ENCODE measurements around the gene MSANTD2.
A peak's percentile ranks its signal among the peaks of the same experiment; 100 is the strongest.

The MSANTD2 gene

DNA sequence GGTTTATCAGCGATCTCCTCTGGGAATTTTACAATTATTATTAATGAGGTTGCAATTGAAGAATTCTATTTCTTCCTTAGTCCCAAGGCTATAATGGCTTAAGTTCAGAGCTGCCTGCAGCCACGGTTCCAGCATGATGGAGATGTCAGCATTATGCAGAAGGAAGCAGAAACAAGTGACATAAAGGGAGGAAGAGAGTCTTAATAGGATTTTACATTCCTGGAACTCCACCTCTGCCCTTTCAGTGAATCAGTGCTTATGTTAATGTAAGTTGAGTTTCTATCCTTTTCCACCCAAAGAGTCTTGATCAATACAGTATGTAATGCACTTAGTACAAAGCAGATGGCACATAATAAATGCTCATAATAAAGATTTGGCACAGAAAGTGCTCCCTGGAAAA lies 72.1 kb downstream of the MSANTD2 start:
- Mint-ChIP-seq H3K27ac (no peak overlapping the region), H3K27me3 (ENCODE audit: low read depth) (peaks cover 45% of the 10 kb centered on the region), H3K9me3 (no peaks in the 10 kb centered on the region), H3K4me1 (peaks cover 20% of the 10 kb centered on the region), H3K36me3 (ENCODE audit: low read depth) (no peaks in the 10 kb centered on the region), H3K4me3 (no peak overlapping the region)
- TF ChIP-seq, protein P1, sequence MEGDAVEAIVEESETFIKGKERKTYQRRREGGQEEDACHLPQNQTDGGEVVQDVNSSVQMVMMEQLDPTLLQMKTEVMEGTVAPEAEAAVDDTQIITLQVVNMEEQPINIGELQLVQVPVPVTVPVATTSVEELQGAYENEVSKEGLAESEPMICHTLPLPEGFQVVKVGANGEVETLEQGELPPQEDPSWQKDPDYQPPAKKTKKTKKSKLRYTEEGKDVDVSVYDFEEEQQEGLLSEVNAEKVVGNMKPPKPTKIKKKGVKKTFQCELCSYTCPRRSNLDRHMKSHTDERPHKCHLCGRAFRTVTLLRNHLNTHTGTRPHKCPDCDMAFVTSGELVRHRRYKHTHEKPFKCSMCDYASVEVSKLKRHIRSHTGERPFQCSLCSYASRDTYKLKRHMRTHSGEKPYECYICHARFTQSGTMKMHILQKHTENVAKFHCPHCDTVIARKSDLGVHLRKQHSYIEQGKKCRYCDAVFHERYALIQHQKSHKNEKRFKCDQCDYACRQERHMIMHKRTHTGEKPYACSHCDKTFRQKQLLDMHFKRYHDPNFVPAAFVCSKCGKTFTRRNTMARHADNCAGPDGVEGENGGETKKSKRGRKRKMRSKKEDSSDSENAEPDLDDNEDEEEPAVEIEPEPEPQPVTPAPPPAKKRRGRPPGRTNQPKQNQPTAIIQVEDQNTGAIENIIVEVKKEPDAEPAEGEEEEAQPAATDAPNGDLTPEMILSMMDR (IDR thresholded peaks at IDR 0.05; ENCODE audit: unreplicated experiment in 3 of 3): no peak

DNA sequence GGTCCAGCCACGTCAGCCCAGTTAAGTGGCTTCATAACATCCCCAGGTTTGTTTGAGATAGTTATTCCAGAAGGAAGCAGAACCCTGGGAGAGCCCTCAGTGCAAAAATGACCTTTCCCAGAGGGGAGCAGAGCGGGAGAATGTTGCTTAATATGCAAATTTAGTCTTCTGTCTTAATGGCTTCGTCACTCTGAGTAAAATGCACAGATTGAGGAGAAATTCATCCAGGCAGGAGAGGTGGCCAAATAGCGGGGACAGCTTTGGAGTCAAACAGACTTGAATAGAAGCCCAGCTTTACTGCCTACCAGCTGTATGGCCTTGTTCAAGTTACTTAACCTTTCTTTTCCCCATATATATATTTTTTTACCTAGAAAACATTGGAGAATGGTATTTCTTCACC lies 72.7 kb downstream of the MSANTD2 start:
- Mint-ChIP-seq H3K4me1 (peaks cover 23% of the 10 kb centered on the region), H3K27ac (no peak overlapping the region), H3K4me3 (no peak overlapping the region), H3K27me3 (ENCODE audit: low read depth) (peaks cover 51% of the 10 kb centered on the region), H3K36me3 (ENCODE audit: low read depth) (no peaks in the 10 kb centered on the region), H3K9me3 (no peaks in the 10 kb centered on the region)
- TF ChIP-seq, protein P1 (IDR thresholded peaks at IDR 0.05; ENCODE audit: unreplicated experiment in 3 of 3): no peak

DNA sequence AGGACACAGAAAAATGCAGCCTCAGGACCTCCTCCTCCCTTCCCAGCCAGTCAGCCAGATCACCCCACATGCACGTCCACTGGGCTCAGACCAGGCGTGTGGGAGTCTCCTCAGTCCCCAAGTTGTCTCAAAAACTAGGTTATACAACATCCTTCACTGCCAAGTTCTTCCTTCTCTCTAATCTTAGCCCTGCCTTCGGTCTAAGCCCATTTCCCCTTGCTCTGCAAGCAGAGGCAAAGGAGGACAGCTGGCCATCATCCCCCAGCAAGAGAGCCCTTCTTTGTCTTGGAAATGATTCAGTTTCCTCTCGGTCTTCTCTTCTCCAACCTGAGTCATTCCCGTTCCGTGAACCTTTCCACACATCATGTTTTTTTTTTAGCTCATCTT lies 74.5 kb downstream of the MSANTD2 start:
- H3K4me3 Mint-ChIP-seq: peak overlapping the region in 2 of 3 experiments; percentile 3 to 29
- H3K27ac Mint-ChIP-seq: peak overlapping the region; percentile 52 to 89 (median 58)
- TF ChIP-seq, protein P1 (IDR thresholded peaks at IDR 0.05; ENCODE audit: unreplicated experiment in 3 of 3): no peak
- no peaks in the 10 kb centered on the region for H3K9me3 Mint-ChIP-seq
- H3K36me3 Mint-ChIP-seq (ENCODE audit: low read depth): no peaks in the 10 kb centered on the region
- H3K27me3 Mint-ChIP-seq (ENCODE audit: low read depth): peaks cover 64% of the 10 kb centered on the region
- peaks cover 23% of the 10 kb centered on the region for H3K4me1 Mint-ChIP-seq

DNA sequence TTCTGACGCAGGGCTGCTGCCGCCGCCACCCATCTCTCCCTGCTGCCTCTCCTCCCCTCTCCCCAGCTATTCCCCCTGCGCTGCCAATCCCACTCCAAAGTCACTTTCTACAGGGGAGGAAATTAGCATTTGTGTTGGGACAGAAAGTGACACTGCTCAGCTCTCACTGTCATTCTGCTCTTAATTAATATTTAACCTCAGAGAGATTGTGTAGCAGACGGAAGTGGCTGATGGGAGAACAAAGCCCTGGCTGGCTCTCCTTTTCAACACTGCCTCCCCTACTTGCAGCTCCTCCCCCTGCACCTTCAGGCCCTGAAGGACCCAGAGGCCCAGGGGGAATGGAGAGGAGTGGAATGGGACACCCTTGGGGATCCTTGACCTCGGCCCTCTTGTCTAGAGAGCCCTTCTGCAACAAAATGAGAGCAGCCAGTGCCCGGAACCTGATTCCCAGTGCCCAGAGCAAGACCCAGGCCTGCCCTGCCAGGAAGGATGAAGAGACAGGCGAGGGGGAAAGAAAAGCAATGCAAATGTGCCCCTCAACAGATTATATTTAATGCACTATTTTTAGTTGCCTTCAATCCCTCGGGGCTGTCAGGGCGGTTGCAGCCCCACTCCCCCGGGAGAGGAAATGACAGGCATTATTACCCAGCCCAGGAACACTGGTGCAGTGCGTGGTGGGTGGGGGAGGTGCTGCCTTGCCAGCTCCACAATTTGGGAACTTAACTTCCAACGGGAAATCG lies 75.1 kb downstream of the MSANTD2 start:
- Mint-ChIP-seq H3K4me3 (peak overlapping the region in 1 of 3 experiments; percentile 29), H3K27me3 (ENCODE audit: low read depth) (peaks cover 70% of the 10 kb centered on the region), H3K36me3 (ENCODE audit: low read depth) (no peaks in the 10 kb centered on the region), H3K4me1 (peaks cover 23% of the 10 kb centered on the region), H3K27ac (peak overlapping the region; percentile 58 to 89 (median 63)), H3K9me3 (no peaks in the 10 kb centered on the region)
- TF ChIP-seq, protein P1 (IDR thresholded peaks at IDR 0.05; ENCODE audit: unreplicated experiment in 3 of 3): no peak

DNA sequence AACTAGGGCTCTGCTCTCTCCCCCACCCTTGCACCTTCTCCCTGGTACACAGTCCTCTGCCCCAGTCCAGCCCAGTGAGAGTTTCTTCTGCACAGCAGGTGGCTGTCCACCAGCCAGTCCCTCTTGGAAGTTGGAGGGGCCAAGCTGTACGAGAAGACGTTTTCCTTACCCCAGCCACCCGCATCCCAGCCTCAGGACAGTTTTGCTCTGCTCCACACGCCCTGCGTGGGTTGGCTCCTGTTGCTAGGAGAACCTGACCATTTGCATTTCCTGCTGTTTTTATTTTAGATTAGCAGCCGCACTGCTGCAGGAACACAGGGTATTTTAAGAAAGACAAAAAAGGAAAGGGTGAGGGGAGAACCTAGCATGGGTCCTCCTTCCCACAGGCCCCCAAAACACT lies 78.0 kb downstream of the MSANTD2 start:
- H3K4me3 Mint-ChIP-seq: no peak overlapping the region
- no peaks in the 10 kb centered on the region for H3K9me3 Mint-ChIP-seq
- peaks cover 89% of the 10 kb centered on the region for H3K27me3 Mint-ChIP-seq (ENCODE audit: low read depth)
- no peak overlapping the region for H3K27ac Mint-ChIP-seq
- H3K4me1 Mint-ChIP-seq: peaks cover 42% of the 10 kb centered on the region
- TF ChIP-seq, protein P1 (IDR thresholded peaks at IDR 0.05; ENCODE audit: unreplicated experiment in 3 of 3): no peak
- H3K36me3 Mint-ChIP-seq (ENCODE audit: low read depth): no peaks in the 10 kb centered on the region

DNA sequence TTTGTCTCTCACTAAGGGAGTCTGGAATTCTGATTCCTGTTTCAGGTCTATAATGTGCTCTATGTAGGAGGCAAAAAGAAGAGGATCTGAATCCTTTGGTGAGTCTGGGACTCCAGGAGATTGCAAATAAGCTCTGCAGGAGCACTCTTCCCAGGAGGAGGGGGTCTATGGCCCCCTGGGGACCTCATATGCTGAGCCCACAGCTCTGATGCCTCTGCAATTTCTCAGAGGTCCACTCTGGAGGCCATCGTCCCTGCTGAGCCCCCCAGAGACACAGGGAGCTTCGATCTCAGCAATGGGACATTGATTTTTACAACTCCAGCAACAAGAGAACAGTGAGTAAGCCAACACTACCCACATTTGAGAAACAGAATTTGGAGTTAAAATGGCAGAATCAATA lies 80.7 kb downstream of the MSANTD2 start:
- TF ChIP-seq, protein P1 (IDR thresholded peaks at IDR 0.05; ENCODE audit: unreplicated experiment in 3 of 3): no peak
- no peak overlapping the region for H3K27ac Mint-ChIP-seq
- H3K4me3 Mint-ChIP-seq: peak overlapping the region in 2 of 3 experiments; percentile 51 to 75
- H3K4me1 Mint-ChIP-seq: peaks cover 25% of the 10 kb centered on the region
- H3K27me3 Mint-ChIP-seq (ENCODE audit: low read depth): peaks cover 94% of the 10 kb centered on the region
- no peaks in the 10 kb centered on the region for H3K36me3 Mint-ChIP-seq (ENCODE audit: low read depth)
- H3K9me3 Mint-ChIP-seq: no peaks in the 10 kb centered on the region
